HFFc6 (cell line): ENCODE results near the gene MSANTD1. TPM values are rescaled to one million over a fixed set of nuclear protein-coding genes. Genes with fewer than 3 reads are reported as not detected.

Experiments
- DNase-seq: peaks from one replicate; pipeline ENCODE4 v3.0.0-alpha.2; 2018
- H3K27ac Mint-ChIP-seq: 2 replicates; pipeline ENCODE4 v1.8.0; 2020; ENCODE audit warnings: mild to moderate bottlenecking, mixed read lengths
- H3K27me3 Mint-ChIP-seq: 2 replicates; pipeline ENCODE4 v1.8.0; 2021; ENCODE audit warnings: mild to moderate bottlenecking, moderate library complexity, mixed read lengths; ENCODE audit not compliant: insufficient read depth
- H3K36me3 Mint-ChIP-seq: 2 replicates; pipeline ENCODE4 v1.8.0; 2021; ENCODE audit warnings: low read depth, mixed read lengths
- H3K4me1 Mint-ChIP-seq: 2 replicates; pipeline ENCODE4 v1.8.0; 2020; ENCODE audit warnings: low read depth, mixed read lengths
- H3K4me3 Mint-ChIP-seq: 2 replicates; pipeline ENCODE4 v1.8.0; 2020; ENCODE audit warnings: mild to moderate bottlenecking, moderate library complexity, mixed read lengths
- H3K9me3 Mint-ChIP-seq: 2 replicates; pipeline ENCODE4 v1.8.0; 2020; ENCODE audit warnings: mild to moderate bottlenecking, mixed read lengths
- total RNA-seq, 6 experiments: library from RNA; stranded (reverse); fragmentation: NEBNext Ultra II Directional; extraction: Animal tissue kit (Norgen Biotek cat#: 25700); gene quantifications; 2 replicates in 1 of 6; 3 replicates in 5 of 6; pipeline ENCODE4 v1.2.3, GENCODE V29; 2021
- TF ChIP-seq, protein P1 (sequence below): fragments of 200-600 bp; sonication (generic); IDR thresholded peaks from 2 replicates; pipeline ENCODE4 v1.5.0; 2021; ENCODE audit warnings: antibody characterized with exemption, mild to moderate bottlenecking

MSANTD1 gene
- total RNA-seq, 6 experiments from 2014 or later = 0.09 to 0.35 (median 0.12) TPM

DNA sequence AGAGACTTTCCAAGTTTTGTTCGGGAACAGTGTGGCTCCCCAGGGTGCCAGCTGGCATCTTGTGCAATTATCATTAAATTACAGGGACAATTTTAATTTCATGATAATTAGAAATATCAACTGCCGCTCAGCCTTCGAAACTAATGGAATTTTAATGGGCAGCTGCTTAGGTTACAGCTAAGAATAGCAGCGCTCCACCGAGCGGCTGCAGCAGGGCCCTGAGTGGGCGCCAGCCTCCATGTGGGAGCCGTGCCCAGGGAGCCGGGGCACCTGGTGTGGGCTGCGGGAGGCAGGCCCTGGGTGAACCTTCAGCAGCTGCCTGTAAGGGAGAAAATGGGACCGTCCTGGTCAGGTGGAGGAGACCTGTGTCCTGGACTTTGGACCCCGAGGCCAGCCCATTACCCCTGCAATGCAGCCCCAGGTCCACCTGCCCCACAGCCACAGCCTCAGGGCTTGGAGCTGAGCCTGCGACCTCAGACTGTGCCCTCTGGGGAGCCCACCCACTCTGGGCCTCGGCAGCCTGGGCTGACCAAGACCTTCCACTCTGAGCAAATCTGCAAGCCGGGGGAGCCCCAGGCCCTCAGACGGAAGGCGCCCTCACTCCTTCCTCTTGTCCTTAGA is 21.1 kb downstream of the MSANTD1 start:
- TF ChIP-seq, protein P1, sequence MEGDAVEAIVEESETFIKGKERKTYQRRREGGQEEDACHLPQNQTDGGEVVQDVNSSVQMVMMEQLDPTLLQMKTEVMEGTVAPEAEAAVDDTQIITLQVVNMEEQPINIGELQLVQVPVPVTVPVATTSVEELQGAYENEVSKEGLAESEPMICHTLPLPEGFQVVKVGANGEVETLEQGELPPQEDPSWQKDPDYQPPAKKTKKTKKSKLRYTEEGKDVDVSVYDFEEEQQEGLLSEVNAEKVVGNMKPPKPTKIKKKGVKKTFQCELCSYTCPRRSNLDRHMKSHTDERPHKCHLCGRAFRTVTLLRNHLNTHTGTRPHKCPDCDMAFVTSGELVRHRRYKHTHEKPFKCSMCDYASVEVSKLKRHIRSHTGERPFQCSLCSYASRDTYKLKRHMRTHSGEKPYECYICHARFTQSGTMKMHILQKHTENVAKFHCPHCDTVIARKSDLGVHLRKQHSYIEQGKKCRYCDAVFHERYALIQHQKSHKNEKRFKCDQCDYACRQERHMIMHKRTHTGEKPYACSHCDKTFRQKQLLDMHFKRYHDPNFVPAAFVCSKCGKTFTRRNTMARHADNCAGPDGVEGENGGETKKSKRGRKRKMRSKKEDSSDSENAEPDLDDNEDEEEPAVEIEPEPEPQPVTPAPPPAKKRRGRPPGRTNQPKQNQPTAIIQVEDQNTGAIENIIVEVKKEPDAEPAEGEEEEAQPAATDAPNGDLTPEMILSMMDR = no peak
- no peak for DNase-seq
- no peaks in the 10 kb centered on the region for H3K9me3 Mint-ChIP-seq

DNA sequence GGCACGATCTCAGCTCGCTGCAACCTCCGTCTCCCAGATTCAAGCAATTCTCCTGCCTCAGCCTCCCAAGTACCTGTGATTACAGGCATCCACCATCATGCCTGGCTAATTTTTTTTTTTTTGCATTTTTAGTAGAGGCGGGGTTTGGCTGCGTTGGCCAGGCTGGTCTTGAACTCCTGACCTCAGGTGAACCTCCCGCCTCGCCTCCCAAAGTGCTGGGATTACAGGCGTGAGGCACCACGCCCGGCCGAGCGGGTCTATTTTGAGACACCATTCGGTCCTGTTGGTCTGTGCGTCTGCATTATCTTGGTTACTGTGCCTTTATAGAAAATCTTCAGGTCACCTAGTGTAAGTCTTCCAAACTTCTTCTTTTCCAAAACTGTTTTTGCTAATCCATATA is 22.2 kb downstream of the MSANTD1 start:
- Mint-ChIP-seq H3K4me1 (no peaks in the 10 kb centered on the region), H3K36me3 (no peaks in the 10 kb centered on the region), H3K27me3 (peaks cover 16% of the 10 kb centered on the region), H3K4me3 (no peak overlapping the region), H3K27ac (no peak overlapping the region), H3K9me3 (no peaks in the 10 kb centered on the region)
- no peak for DNase-seq
- TF ChIP-seq, protein P1 = no peak

More for the DNA sequence above, 21.1 kb downstream of the MSANTD1 start:
- Mint-ChIP-seq H3K27ac (no peak overlapping the region), H3K27me3 (peaks cover 20% of the 10 kb centered on the region), H3K4me1 (no peaks in the 10 kb centered on the region), H3K36me3 (no peaks in the 10 kb centered on the region), H3K4me3 (no peak overlapping the region)

DNA sequence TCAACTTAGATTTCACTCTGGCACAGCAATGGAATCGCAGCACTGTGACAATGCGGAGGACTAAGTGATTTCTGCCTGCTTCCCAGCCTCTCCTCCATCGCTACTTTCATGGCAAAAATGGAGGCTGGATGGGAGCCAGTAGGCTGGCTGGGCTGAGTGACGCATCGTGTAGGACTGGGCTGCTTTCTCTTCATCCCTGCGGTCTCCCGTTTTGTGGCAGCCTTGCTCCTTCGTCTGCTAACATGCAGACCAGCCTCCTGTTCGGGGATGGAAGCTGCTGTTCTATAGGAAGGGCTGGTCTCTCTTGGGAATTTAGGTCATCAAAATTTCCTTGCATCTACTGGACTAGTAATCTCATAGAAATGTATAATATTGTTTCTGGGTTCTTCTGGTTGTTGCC is 28.0 kb downstream of the MSANTD1 start:
- Mint-ChIP-seq H3K36me3 (peaks cover 8% of the 10 kb centered on the region; the same call in 1 of the 2 replicates), H3K27ac (no peak overlapping the region), H3K9me3 (peaks cover 5% of the 10 kb centered on the region; the same call in 1 of the 2 replicates), H3K27me3 (peaks cover 33% of the 10 kb centered on the region), H3K4me3 (no peak overlapping the region), H3K4me1 (peaks cover 7% of the 10 kb centered on the region; the same call in 1 of the 2 replicates)
- TF ChIP-seq, protein P1 = no peak
- no peak for DNase-seq

DNA sequence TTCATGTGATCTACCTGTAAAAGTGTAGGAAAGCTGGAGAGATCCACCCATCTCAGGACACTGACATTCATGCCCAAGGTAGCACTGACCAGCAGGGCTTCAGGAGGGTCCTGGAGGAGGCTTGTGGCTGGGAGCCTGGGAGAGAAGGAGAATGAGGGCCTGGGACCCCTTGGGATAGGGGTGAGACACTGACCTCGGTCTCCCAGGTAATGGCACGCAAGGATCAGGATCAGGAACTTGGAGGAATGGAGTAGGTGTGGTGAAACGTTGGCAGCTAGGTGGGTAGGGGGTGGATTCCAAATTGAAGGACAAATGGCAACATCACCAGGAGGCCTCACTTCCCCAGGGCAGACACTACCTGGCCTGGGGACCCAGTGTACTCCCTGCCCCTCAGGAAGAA is 31.5 kb downstream of the MSANTD1 start:
- H3K36me3 Mint-ChIP-seq = peaks cover 8% of the 10 kb centered on the region; the same call in 1 of the 2 replicates
- DNase-seq = no peak
- peaks cover 5% of the 10 kb centered on the region; the same call in 1 of the 2 replicates for H3K9me3 Mint-ChIP-seq
- H3K27me3 Mint-ChIP-seq = peaks cover 34% of the 10 kb centered on the region
- TF ChIP-seq, protein P1 = no peak
- H3K4me1 Mint-ChIP-seq = peaks cover 13% of the 10 kb centered on the region
- H3K4me3 Mint-ChIP-seq = no peak overlapping the region
- no peak overlapping the region for H3K27ac Mint-ChIP-seq

DNA sequence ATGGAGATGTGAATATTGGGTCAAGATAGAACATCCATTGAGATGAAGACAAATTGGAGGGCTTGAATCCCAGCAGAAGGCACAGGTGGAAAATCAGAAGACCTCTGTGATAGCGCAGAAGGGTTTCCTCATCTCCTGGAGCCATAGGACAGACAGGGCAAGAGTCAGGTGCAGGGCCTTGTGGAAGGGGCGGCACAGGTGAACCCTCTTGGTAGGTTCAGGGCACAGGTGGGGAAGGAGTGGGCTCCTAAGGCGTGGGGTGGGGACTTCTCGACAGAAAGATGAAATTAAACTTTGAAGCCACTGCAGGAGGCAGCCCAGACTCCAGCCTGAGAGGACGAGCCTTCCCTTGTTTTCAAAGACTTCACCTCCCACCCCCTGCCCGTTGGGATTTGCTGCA is 34.5 kb downstream of the MSANTD1 start:
- DNase-seq = no peak
- TF ChIP-seq, protein P1 = no peak
- peaks cover 5% of the 10 kb centered on the region; the same call in 1 of the 2 replicates for H3K9me3 Mint-ChIP-seq
- no peak overlapping the region for H3K4me3 Mint-ChIP-seq
- peaks cover 13% of the 10 kb centered on the region for H3K4me1 Mint-ChIP-seq
- no peak overlapping the region for H3K27ac Mint-ChIP-seq
- 0 out of 2 replicates have a peak, but pooled peaks cover 5% of the 10 kb centered on the region for H3K36me3 Mint-ChIP-seq
- H3K27me3 Mint-ChIP-seq = peaks cover 27% of the 10 kb centered on the region
